HCT116 (cell line): Measurements from ENCODE around the gene GPLD1.

Experiments
- CTCF ChIP-seq, 3 experiments: fragments of 200-600 bp in 1 of 3; sonication (generic) in 1 of 3; IDR thresholded peaks in 2 of 3; conservative IDR thresholded peaks in 1 of 3; 2 replicates each; pipeline ENCODE4 v1.5.1; 2012 to 2017; ENCODE audit warnings: low read depth in 2 of 3, low read length in 2 of 3, antibody characterized with exemption in 1 of 3, borderline replicate concordance in 1 of 3, control low read depth in 1 of 3, mild to moderate bottlenecking in 1 of 3, mixed read lengths in 1 of 3, mixed run types in 1 of 3, moderate library complexity in 1 of 3; ENCODE audit not compliant: insufficient read depth in 1 of 3
- POLR2AphosphoS5 ChIP-seq: IDR thresholded peaks from 2 replicates; pipeline ENCODE4 v1.6.1; 2011; ENCODE audit warnings: mild to moderate bottlenecking, low read depth, low read length, moderate library complexity
- TF ChIP-seq, protein P1 (sequence below): IDR thresholded peaks from 2 replicates; pipeline ENCODE4 v1.6.1; 2012; ENCODE audit warnings: low read depth

GRCh38 chr6:24497254-24497970 is 8.0 kb upstream of the GPLD1 start:
- TF ChIP-seq CTCF (IDR thresholded peaks at IDR 0.05 in 2 of 3, conservative IDR thresholded peaks at IDR 0.05 in 1 of 3; ENCODE audit: borderline replicate concordance in 1 of 3, insufficient read depth in 1 of 3, low read depth in 2 of 3, low read length in 2 of 3): no peak
- no peak for TF ChIP-seq POLR2AphosphoS5
- TF ChIP-seq, protein P1, sequence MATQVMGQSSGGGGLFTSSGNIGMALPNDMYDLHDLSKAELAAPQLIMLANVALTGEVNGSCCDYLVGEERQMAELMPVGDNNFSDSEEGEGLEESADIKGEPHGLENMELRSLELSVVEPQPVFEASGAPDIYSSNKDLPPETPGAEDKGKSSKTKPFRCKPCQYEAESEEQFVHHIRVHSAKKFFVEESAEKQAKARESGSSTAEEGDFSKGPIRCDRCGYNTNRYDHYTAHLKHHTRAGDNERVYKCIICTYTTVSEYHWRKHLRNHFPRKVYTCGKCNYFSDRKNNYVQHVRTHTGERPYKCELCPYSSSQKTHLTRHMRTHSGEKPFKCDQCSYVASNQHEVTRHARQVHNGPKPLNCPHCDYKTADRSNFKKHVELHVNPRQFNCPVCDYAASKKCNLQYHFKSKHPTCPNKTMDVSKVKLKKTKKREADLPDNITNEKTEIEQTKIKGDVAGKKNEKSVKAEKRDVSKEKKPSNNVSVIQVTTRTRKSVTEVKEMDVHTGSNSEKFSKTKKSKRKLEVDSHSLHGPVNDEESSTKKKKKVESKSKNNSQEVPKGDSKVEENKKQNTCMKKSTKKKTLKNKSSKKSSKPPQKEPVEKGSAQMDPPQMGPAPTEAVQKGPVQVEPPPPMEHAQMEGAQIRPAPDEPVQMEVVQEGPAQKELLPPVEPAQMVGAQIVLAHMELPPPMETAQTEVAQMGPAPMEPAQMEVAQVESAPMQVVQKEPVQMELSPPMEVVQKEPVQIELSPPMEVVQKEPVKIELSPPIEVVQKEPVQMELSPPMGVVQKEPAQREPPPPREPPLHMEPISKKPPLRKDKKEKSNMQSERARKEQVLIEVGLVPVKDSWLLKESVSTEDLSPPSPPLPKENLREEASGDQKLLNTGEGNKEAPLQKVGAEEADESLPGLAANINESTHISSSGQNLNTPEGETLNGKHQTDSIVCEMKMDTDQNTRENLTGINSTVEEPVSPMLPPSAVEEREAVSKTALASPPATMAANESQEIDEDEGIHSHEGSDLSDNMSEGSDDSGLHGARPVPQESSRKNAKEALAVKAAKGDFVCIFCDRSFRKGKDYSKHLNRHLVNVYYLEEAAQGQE: no peak
